ENCODE results near the gene TRAPPC10. TPM values are rescaled to one million over a fixed set of nuclear protein-coding genes. Genes with fewer than 3 reads are reported as not detected.

The TRAPPC10 gene
- total RNA-seq, 1 experiment from 2014 or later, result 21.4 TPM

GRCh38 chr21:44027607-44028286 lies 15.6 kb downstream of the TRAPPC10 start:
- DNase-seq (ENCODE audit: low read depth), result no peak

GRCh38 chr21:44028287-44028659 lies 16.2 kb downstream of the TRAPPC10 start:
- DNase-seq (ENCODE audit: low read depth), result no peak

GRCh38 chr21:44029460-44030087 lies 17.5 kb downstream of the TRAPPC10 start:
- DNase-seq (ENCODE audit: low read depth), result no peak

GRCh38 chr21:44035244-44035643 lies 23.1 kb downstream of the TRAPPC10 start:
- no peak for DNase-seq (ENCODE audit: low read depth)

- DNase-seq (ENCODE audit: low read depth), result no peak
These were observed 26.0 kb downstream of the TRAPPC10 start for GRCh38 chr21:44038063-44038462.

GRCh38 chr21:44039828-44040227 lies 27.7 kb downstream of the TRAPPC10 start:
- DNase-seq (ENCODE audit: low read depth), result no peak

GRCh38 chr21:44043613-44044012 lies 31.5 kb downstream of the TRAPPC10 start:
- no peak for DNase-seq (ENCODE audit: low read depth)

- no peak for DNase-seq (ENCODE audit: low read depth)
These were observed 34.6 kb downstream of the TRAPPC10 start for GRCh38 chr21:44046734-44047133.

- no peak for DNase-seq (ENCODE audit: low read depth)
These were observed 36.0 kb downstream of the TRAPPC10 start for GRCh38 chr21:44047996-44048560.

GRCh38 chr21:44049182-44049581 lies 37.1 kb downstream of the TRAPPC10 start:
- no peak for DNase-seq (ENCODE audit: low read depth)

GRCh38 chr21:44049606-44050005 lies 37.5 kb downstream of the TRAPPC10 start:
- no peak for DNase-seq (ENCODE audit: low read depth)

GRCh38 chr21:44050276-44050675 lies 38.2 kb downstream of the TRAPPC10 start:
- DNase-seq (ENCODE audit: low read depth), result no peak

GRCh38 chr21:44051462-44051941 lies 39.4 kb downstream of the TRAPPC10 start:
- peak; percentile 90 for DNase-seq (ENCODE audit: low read depth)

- no peak for DNase-seq (ENCODE audit: low read depth)
These were observed 40.1 kb downstream of the TRAPPC10 start for GRCh38 chr21:44052071-44052829.

- DNase-seq (ENCODE audit: low read depth), result no peak
These were observed 40.7 kb downstream of the TRAPPC10 start for GRCh38 chr21:44052830-44053226.

- no peak for DNase-seq (ENCODE audit: low read depth)
These were observed 41.5 kb downstream of the TRAPPC10 start for GRCh38 chr21:44053567-44053966.

- peak; percentile 81 for DNase-seq (ENCODE audit: low read depth)
These were observed 42.6 kb downstream of the TRAPPC10 start for GRCh38 chr21:44054710-44055109.

GRCh38 chr21:44057055-44057454 lies 44.9 kb downstream of the TRAPPC10 start:
- no peak for DNase-seq (ENCODE audit: low read depth)

- DNase-seq (ENCODE audit: low read depth), result peak; percentile 32
These were observed 46.0 kb downstream of the TRAPPC10 start for GRCh38 chr21:44057960-44058651.

- DNase-seq (ENCODE audit: low read depth), result no peak
These were observed 46.5 kb downstream of the TRAPPC10 start for GRCh38 chr21:44058652-44058964.

- DNase-seq (ENCODE audit: low read depth), result no peak
These were observed 46.9 kb downstream of the TRAPPC10 start for GRCh38 chr21:44058981-44059380.

GRCh38 chr21:44059710-44060109 lies 47.6 kb downstream of the TRAPPC10 start:
- no peak for DNase-seq (ENCODE audit: low read depth)

Measured in LHCN-M2 (cell line).